GM18867 (cell line): ENCODE measurements around the gene MGRN1.
"Not testable (repeated sequence)": the region's sequence is repeated elsewhere in the genome, so short reads cannot be mapped to it uniquely, and the experiment has no call there.

Experiments used
- ATAC-seq: cut with Tn5 transposase; IDR thresholded peaks from one replicate; pipeline ENCODE4 v1.9.1; 2021; ENCODE audit warnings: mild to moderate bottlenecking, moderate library complexity; ENCODE audit not compliant: unreplicated experiment

The MGRN1 gene

DNA sequence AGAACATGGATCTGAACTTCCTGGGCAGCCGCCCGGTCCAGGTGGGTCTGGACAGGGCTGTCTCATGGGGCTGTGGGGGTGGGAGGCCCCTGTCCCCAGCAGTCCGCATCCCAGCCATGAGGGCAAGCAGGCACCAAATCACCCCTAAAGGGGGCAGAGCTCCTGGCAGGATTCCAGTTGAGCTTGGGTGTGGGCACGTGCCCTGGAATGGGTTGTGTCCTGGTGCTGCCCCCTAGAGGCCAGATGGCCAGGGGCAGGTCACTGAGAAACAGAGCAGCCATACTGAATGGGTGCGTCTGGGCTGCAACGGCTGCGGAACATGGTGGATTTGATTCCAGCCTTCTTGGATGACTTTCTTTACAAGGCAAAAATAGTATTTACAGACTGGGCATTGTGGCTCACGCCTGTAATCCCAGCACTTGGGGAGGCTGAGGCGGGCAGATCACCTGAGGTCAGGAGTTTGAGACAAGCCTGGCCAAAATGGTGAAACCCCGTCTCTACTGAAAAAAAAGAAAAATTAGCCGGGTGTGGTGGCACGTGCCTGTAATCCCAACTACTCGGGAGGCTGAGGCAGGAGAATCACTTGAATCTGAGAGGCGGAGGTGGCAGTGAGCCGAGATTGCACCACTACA, 25.9 kb downstream of the MGRN1 start:
- not testable (repeated sequence) for ATAC-seq

DNA sequence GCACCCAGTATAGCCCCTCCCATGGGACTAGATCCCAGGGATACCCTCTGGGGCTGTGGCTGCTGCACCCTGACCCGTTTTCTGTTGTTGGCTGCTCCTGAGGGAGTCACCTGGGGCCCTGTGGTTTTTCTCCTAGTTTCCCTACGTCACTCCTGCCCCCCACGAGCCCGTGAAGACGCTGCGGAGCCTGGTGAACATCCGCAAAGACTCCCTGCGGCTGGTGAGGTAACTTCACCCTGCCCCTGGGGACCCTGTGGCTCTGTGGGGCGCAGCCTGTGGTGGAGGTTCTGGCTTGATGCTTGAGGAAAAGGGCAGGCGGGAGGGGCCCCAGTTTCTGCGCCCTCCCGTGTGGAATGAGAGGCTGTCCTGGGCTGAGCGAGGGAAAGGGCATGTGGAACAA, 27.2 kb downstream of the MGRN1 start:
- ATAC-seq: no peak

DNA sequence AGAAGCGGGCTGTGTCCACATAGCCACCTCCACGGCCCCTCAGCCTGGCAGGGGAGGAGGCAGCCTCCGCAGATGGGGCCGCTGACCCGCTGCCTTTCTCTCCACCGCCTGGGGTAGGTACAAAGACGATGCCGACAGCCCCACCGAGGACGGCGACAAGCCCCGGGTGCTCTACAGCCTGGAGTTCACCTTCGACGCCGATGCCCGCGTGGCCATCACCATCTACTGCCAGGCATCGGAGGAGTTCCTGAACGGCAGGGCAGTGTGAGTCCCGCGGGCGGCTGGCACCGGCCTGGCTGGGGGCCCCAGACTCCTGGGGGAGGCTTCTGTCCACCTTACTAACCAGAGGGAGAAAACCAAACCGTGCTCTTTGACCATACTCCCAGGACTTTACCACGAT, 27.9 kb downstream of the MGRN1 start:
- ATAC-seq: no peak

DNA sequence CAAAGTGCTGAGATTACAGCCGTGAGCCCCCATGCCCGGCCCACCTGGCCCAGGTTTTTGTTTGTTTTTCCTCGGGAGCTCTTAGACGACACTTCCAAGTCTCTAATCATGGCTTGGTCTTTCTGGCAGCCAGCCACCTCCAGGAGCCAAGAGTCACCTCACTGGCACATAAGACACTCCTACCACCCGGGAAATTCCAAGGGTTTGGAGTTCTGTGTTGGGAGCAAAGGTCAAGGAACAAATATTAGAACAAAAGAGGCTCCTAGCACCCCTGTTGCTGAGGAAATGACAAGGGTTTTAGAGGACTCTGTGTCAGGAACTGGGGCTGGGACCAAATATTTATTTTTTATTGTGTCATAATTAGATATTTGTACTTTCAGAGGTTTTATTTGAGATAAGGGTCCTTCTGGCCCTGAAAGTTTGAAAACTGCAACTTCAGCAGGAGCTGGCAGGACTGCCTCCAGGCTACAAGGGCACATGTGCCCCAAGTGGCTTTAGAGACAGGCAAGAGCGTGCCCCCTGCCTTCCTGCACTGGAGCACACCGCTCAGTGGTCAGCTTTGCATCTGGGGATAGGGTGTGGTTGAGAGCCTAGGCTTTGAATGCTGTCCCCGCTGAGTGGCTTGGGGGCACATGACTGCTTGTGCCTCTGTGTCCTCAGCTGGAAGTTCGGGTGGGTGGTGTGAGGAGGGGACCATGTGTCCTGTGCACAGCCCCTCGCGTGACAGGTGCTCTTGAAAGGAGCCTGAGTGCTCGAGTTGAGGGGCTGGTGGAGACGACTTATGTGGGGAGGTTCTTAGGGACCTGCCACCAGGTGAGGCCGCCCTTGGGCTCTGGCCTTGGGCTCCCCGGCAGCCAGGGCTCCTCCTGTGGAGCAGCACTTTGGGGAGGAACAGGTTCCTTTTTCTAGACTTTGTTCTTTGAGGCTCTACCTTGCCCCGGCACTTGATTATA, 29.7 kb downstream of the MGRN1 start:
- no peak for ATAC-seq

DNA sequence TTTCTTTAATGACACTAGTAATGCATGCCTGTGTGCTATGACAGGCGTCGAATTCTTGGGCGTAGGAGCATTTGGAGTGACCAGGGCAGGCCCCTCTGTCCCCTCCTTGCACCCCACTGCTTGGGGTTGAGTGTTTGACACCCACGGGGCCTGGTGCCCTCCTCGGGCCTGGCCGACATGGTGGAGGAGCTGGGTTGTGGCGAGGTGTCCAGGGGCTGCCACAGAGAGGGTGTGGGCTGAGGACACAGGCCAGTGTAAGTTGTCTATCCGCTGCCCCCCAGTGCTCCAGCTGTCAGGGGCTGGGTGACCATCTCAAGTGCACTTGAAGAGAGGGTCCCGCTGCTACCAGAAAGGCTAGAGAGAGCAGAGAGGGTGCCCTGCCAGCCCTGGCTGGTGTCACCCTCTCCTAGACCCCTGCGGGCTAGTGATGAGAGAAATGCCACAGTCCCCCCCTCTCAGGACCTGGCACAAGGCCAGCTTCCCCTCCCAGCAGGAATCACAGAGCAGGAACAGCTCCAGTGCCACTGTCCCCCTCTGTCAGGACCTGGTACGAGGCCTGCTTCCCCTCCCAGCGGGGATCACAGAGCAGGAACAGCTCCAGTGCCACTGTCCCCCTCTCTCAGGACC, 30.5 kb downstream of the MGRN1 start:
- no peak for ATAC-seq

DNA sequence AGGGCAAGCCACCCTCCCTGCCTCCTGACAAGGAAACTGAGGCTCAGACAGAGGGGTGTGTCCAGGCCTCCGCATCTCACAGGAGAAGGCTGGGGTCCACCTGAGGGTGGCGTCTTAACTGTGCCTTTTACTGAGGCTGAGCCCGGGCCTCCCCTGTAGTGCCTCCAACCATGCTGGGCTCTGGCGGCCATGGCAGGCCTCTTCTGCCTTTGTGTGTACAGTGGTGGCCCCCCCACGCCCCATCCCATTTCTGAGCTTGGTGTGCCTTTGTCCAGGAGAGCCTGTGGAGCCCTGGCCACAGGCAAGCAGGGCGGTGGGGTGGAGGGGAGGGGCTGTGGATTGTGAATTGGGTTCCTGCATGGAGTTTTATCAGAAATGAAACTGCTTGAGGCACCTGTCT, 31.2 kb downstream of the MGRN1 start:
- no peak for ATAC-seq

DNA sequence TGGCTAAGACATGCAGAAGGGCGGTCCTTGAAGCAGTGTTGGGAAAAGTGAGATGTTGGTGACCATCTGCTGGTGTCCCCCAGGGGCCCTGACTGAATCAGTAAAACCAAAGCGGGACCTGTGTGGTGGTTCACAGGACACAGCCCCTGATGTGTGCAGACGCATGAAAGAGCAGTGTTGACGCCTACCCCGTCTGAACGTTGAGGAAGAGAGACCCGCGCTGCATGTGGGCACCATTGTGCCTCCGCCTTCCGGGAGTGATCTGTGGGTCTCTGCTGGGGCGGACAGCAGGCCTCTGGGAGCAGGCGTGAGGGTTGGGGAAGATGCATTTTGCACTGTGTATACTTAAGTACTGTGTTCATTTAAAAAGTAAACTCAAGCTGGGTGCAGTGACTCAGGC, 31.6 kb downstream of the MGRN1 start:
- ATAC-seq: no peak

DNA sequence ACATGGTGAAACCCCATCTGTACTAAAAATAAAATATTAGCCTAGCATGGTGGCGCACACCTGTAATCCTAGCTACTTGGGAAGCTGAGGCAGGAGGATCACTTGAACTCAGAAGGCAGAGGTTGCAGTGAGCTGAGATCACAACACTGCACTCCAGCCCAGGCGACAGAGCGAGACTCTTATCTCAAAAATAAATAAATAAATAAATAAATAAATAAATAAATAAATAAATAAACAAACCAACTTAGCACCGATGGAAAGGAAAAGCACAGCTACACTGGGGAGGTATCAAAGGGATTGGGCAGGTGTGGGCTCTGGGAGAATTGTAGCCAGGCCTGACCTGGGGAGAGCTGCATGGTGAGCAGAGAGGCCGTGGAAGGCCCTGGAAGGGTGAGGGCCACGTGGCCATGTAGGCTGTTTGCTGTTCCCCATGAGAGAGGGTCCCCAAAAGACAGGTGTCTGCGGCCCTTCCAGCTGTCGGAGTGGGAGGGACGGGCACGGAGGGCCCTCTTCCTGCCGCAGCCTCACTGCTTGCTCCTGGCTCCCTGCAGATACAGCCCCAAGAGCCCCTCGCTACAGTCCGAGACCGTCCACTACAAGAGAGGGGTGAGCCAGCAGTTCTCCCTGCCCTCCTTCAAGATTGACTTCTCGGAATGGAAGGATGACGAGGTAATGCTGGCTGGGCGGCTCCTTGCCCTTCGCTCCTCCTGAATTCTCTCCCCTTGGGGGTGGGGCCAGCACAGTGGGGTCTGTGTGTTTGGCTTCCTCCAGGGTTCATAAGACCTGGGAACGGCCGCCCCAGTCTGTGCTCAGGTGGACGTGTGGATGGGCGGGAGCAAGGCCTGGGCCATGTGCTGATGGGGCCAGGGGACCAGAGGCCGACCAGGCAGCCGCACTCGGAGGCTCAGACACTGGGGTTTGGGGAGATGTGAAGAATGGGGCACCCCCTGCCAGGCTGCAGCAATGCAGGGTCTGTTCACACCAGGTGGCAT, 32.4 kb downstream of the MGRN1 start:
- ATAC-seq: no peak

DNA sequence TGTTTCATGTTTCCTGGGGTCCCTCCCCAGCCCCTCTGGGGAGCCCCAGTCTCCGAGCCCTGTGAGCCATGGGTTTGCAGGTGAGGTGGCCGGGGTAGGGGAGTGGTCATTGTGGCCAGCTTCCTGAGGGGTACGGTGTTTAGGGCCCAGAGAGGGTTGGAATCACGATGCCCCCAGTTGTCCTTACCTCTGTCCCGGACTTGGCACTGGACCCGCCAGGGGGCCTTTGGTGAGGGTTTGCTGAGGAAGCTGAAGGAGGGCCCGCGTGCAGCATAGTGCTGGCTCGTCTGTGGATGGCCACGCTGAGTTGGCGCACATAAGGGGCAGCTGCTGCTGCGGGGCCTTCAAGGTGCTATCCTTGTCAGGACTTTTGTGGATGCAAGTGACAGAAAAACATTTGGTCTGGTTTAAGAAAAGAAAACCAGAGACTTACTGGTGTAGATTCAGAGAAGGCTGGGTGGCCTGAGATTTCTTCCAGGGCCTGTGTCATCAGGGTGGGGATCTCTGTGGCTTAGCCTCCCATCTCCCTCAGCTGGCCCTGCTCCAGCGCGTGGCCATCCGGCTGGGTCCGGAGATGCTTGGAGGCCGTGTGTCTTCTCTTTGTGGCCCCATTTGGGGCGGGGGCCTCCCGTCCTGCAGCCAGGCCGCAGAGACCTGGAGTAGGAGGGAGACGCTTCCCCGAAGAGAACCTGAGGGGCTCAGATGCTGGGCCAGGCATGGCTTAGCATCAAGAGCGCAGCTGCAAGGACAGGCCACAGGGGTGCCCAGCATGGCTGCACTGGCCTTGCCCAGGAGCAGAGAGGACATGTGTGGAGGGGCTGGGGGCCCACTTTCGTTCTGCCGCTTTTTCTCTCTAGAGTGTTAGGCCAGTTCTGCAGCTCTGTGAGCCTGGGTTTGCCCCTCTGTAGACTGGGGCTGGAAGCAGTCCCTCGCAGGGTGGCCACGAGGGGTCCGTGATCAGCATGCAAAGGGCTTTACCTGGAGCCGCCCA, 35.0 kb downstream of the MGRN1 start:
- no peak for ATAC-seq

DNA sequence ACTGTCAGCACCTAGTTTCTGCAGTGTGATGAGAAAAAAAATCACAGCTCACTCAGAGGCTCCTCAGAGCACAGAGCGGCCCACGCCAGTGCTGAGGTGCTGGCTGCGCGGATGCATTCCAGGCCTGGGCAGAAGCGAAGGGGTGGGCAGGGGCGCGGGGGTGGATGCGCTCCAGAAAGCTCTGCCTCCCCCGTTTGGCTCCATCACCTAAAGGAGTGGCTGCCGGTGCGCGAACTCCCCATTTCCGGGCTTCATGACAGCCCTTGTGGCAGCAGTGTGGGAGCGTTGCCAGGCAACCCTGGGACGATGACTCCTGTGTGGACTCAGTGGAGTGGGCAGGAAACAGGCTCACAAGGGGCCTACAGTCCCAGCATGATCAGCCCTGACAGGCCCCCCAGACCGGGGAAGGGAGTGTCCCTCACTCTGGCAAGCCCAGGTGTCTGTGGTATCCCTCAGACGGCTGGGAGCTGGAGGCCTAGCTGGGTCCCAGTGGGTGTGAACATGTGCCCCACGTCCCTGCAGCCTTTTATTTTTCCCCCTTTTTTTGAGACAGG, 35.9 kb downstream of the MGRN1 start:
- ATAC-seq: no peak

DNA sequence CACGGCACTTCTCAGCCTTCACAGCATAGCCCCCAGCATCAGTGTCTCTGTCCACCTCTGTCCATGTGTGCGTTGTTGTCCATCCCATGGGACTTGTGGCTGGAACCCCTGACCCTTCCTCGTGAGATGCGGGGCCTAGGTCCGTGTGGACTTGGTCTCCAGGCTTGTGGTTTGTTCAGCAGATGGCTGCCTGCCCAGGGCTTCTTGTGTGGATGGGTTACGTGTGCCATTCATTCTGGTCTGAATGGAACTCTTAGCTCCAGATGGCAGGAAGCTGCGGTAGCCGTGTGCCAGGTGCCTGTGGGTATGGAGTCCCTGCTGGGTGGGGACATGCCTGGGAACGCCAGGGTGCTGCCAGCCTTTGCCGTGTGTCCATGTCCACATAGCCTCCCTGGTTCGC, 37.0 kb downstream of the MGRN1 start:
- no peak for ATAC-seq

DNA sequence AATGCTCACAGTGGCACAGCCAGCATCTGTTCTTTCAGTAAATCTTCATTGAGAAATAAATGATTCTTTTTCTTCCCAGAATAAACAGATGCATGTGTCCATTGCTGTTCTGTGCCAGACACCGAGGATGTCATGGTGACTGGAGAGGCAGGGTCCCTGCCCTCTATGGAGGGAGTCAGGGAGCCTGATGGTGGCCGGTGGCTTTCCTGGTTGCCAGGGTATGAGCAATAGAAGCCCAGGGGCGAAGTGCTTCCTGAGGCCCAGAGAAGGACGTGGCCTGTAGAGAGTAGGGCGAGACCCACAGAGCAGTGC, 38.8 kb downstream of the MGRN1 start:
- no peak for ATAC-seq

DNA sequence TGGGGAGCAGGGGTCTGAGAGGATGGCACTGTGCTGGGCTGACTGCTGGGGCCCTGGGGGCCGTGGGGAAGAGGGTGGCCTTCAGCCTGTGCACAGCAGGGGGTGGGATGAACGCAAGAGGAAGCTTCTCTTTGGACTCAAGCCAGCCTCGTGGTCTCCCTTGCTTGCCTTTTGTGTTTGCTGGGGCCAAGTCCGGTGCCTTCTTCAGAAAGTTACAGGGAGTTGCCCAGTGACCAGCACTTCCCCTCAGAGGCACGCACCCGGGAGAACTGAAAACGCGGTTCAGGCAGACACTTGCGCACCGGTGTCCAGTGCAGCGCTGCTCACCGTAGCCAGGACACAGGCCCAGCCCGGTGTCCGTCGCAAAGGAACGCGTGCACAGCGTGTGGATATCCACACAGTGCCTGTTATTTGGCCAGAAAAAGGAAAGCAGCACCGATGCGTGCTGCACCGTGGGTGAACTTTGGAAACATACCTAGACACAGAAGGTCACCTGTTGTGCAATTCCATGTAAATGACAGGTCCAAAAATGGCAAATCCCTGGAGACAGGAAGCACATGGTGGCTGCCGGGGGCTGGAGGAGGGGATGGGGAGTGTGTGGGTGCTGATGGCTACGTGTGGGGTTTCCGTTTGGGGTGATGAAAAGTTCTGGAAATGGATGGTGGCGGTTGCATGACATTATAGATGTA, 39.3 kb downstream of the MGRN1 start:
- no peak for ATAC-seq

DNA sequence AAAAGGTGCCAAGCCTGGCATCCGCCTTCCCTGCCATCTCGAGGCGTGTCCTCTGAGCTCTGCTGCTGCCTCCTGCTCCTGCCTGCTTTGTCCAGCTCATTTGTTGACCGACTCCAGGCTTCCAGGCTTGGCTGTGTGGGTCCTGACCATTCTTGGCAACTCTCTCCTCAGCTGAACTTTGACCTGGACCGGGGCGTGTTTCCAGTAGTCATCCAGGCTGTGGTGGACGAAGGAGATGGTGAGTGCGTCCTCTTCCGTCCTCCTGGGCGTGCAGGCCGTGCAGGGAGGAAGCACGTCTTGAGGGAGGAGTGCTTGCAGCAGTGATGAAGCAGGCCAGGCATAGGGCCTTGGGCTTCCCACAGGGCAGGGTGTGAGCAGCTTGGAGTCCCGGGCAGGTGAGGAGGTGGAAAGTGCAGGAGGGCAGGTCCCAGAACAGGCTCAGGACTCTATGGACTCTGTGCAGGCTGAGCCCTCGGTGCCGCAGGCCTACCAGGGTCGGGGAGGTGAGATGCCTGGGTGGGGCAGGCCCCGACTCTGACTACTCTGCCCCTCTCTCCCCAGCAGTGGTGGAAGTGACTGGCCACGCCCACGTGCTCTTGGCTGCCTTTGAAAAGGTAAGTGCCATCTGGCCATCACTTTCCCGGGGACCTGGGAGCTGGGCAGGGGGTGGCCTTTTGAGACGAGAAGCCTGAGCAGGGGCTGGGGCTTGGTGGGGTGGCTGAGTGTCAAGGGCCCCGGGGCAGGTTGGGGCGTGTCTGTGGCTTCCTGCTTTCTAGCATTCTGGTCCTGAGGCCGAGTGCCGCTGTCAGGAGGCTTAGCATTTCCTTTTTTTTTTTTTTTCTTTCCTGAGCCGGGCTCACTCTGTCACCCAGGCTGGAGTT, 40.2 kb downstream of the MGRN1 start:
- no peak for ATAC-seq

DNA sequence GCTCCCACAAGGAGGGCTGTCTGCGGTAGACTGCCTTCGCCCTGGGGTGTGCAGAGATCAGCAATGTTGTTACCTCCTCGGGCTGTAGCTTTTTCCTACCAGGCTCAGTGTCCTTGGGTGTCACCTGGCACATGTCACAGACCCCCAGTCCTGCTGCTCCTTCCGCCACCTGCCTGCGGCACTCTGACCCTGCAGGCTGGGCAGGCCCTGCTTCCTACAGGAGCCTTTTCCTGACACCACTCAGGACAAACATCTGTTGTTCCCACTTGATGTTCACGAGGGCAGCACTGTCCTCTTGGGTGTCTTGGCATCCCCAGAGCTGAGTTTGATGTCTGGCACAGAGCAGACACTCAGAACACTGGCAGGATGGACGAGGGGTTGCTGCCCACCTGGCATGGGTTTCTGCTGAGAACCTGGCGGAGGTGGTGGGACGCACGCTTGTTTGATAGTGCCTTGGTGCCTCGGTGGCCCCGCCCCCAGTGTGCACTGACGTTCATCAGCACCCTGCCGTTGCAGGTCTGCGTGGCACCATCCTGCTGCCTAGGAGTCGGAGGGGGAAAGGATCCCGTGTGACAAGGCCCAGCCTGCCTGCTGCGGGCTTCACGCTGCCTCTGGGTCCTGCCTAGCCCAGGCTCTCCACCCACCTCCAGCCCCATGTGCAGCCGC, 42.0 kb downstream of the MGRN1 start:
- no peak for ATAC-seq

DNA sequence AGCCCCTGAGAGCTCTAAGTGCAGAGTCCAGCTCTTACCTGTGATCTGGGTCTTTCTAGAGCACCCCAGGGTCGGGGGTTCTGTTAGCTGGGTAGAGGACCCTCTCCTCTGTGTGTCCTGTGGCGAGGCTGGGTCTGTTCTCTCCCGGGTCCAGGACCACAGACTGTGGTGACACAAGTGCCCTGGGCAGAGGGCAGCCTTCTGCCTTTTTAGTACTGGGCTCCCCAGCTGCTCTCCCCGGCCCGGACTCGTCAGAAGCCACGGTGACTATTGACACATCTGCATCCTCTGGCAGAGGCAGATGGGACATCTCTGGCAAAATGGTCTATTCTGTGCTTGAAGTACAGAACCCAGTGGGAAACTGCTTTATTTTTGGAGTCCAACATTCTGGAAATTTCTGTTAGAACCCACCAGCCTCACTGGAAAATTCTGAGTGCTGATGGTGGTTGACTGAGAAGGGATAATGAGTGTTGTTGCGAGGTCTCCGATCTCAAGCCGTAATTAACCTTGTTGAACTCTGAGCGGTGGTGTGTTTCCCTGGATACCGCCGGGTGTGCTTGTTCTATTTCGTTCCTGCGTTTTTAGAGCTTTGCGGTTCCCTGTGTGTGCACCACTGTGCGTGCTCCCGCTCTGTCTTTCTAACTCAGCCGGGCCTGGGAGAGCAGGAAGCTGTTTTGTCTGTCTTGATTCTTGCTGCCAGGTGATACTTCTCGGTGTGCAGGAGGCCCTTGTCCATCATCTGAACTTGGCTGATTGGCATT, 42.8 kb downstream of the MGRN1 start:
- ATAC-seq: no peak
